Lung (tissue), 12 donors: ENCODE results near the gene PDGFRA. TPM values are rescaled to one million over a fixed set of nuclear protein-coding genes. Genes with fewer than 3 reads are reported as not detected.
"Not testable (repeated sequence)": the region's sequence is repeated elsewhere in the genome, so short reads cannot be mapped to it uniquely, and the experiment has no call there.

Source experiments
- ATAC-seq: fragments of 200-7000 bp; cut with Tn5 transposase; one replicate; pipeline ENCODE4 v1.9.1; 2020; ENCODE audit warnings: moderate number of reproducible peaks; ENCODE audit not compliant: insufficient read depth, low FRiP score
- DNase-seq, 3 donors: peaks; one replicate each; pipeline ENCODE4 v3.0.0-alpha.2; 2013 to 2017
- H3K27ac ChIP-seq, 2 donors: one replicate each; pipeline ENCODE4 v1.5.1; 2013; ENCODE audit warnings: mild to moderate bottlenecking in 2 of 2, moderate library complexity in 2 of 2, control low read depth in 1 of 2, inconsistent platforms in 1 of 2, low read depth in 1 of 2, low read length in 1 of 2
- H3K27me3 ChIP-seq, 3 donors: one replicate each; pipeline ENCODE4 v1.5.1; 2013; ENCODE audit warnings: low read length in 2 of 3; ENCODE audit not compliant: control insufficient read depth in 3 of 3, insufficient read depth in 3 of 3
- H3K36me3 ChIP-seq, 4 donors: one replicate each; pipeline ENCODE4 v1.5.1; 2013; ENCODE audit warnings: low read length in 4 of 4, mild to moderate bottlenecking in 1 of 4, moderate library complexity in 1 of 4; ENCODE audit not compliant: control insufficient read depth in 4 of 4, insufficient read depth in 4 of 4
- H3K4me1 ChIP-seq, 5 donors: one replicate each; pipeline ENCODE4 v1.5.1; 2013; ENCODE audit warnings: low read length in 5 of 5, mild to moderate bottlenecking in 2 of 5, moderate library complexity in 1 of 5; ENCODE audit not compliant: control insufficient read depth in 5 of 5, insufficient read depth in 5 of 5
- H3K4me3 ChIP-seq: one replicate; pipeline ENCODE4 v1.5.1; 2013; ENCODE audit warnings: mild to moderate bottlenecking, control low read depth, moderate library complexity
- H3K9ac ChIP-seq, 2 donors: one replicate each; pipeline ENCODE4 v1.5.1; 2013; ENCODE audit warnings: low read length in 2 of 2, control low read depth in 1 of 2; ENCODE audit not compliant: insufficient read depth in 1 of 2
- H3K9me3 ChIP-seq, 4 donors: one replicate each; pipeline ENCODE4 v1.5.1; 2013; ENCODE audit warnings: low read length in 3 of 4, mild to moderate bottlenecking in 1 of 4, moderate library complexity in 1 of 4; ENCODE audit not compliant: control insufficient read depth in 4 of 4, insufficient read depth in 3 of 4
- CTCF ChIP-seq: IDR thresholded peaks from 2 replicates; pipeline ENCODE4 v1.5.1; 2012; ENCODE audit warnings: mild to moderate bottlenecking; ENCODE audit errors: control extremely low read depth, extremely low read depth
- WGBS, 2 donors: extraction: QIAGEN DNeasy Blood & Tissue Kit; methylation state at CpG; one replicate each; pipeline ENCODE4 v1.1.7; 2013; 5-methylcytosine and 5-hydroxymethylcytosine counted together
- polyA plus RNA-seq, 2 donors: library from polyadenylated mRNA; stranded (reverse); fragments of 200-250 nt; gene quantifications; one replicate each; pipeline ENCODE4 v1.2.1, GENCODE V29; 2013
- total RNA-seq, 2 donors: library from RNA; depleted of rRNA in 1 of 2; stranded (reverse); fragments of >200 nt in 1 of 2; gene quantifications; one replicate each; pipeline ENCODE4 v1.2.1, GENCODE V29; 2014 to 2021
- donor health status: control.
- donor health status: control.
- donor health status: Bipolar disorder and iron deficiency.
- donor health status: healthy.
- donor health status: DM: yes; HTN: yes; CAD: no.

PDGFRA gene
- total and polyA plus RNA-seq, 4 donors, result 8.1 to 151 (median 65.6) TPM

GRCh38 chr4:54337009-54337408 is 107.9 kb downstream of the PDGFRA start:
- no peak for ATAC-seq
- 61 to 72% methylated on average over 4 of the region's 4 CpGs for WGBS, 2 donors

GRCh38 chr4:54342067-54342466 is 113.0 kb downstream of the PDGFRA start:
- WGBS, 2 donors, result 72 to 78% methylated on average over 3 of the region's 3 CpGs

More at GRCh38 chr4:54337009-54337408, 107.9 kb downstream of the PDGFRA start:
- TF ChIP-seq CTCF, result no peak
- Histone ChIP-seq H3K36me3 (no peaks in the 10 kb centered on the region), H3K9ac (no peak overlapping the region), H3K27me3 (no peaks in the 10 kb centered on the region), H3K9me3 (peaks cover 0 to 2% (median 0%) of the 10 kb centered on the region in 4 donors), H3K4me3 (no peak overlapping the region), H3K27ac (no peak overlapping the region), H3K4me1 (no peaks in the 10 kb centered on the region)
- no peak for DNase-seq

More at GRCh38 chr4:54342067-54342466, 113.0 kb downstream of the PDGFRA start:
- ATAC-seq, H3K27me3 ChIP-seq, H3K27ac ChIP-seq, H3K4me3 ChIP-seq, H3K4me1 ChIP-seq, H3K9me3 ChIP-seq, H3K9ac ChIP-seq, H3K36me3 ChIP-seq, DNase-seq: not testable (repeated sequence)

Other genes starting within 250 kb of the PDGFRA start
- 10 to 100 TPM; 21.6 to 52.8 TPM for gene CHIC2, start 164.7 kb upstream of the PDGFRA start, total RNA-seq
- gene CHIC2, start 164.7 kb upstream of the PDGFRA start, polyA plus RNA-seq, result 10 to 100 TPM; 12.6 to 39.5 TPM
- not detected for gene GSX2, start 129.1 kb upstream of the PDGFRA start, total RNA-seq
- not detected for gene GSX2, start 129.1 kb upstream of the PDGFRA start, polyA plus RNA-seq